ENCODE results near the gene CASP7.

The CASP7 gene

DNA sequence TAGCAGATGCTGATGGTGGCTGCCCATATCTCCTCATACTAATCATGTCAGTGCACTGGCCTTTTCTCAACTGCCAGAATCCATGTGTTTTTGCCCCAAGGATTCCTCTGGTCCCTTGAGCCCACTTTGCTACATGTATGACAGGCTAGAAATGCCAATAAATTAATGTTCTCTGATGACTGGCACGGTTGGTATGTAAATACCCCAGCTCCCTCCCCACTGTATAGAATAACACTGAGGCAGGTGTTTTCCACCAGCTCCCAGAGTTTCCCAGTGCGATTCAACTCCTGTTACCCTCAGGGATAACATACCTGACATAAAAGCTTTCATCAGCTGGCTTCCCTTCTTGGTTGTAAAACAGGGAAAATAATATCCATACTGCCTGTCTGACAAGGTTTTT, 62.8 kb downstream of the CASP7 start:
- no peak for FAIRE-seq
- DNase-seq (ENCODE audit: insufficient read length): no peak
- no peak for TF ChIP-seq POLR2A (IDR thresholded peaks at IDR 0.05; ENCODE audit: low read depth, low read length)
- no peak for TF ChIP-seq TAF1 (IDR thresholded peaks at IDR 0.05; ENCODE audit: borderline replicate concordance, low read depth, low read length)
- TF ChIP-seq POLR2AphosphoS5 (IDR thresholded peaks at IDR 0.05; ENCODE audit: low read depth, low read length): no peak

DNA sequence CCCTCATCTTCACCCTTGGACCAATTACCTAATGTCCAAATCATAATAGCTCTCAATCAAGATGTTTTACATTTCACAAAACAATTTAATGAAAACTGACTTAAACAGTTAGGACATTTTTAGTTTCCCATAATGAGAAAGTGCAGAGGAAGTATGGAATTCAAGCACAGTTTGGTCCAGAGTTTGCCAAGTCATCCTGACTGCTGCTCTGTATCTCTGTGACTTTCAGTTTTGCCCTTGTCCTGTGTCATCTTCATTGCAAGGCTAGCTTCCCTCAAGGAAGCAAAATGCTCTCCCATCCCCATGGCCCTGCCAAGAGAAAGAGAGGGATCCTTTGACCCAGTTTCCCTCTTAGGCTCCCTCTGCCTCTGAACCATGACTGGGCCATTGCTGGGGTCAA, 63.9 kb downstream of the CASP7 start:
- FAIRE-seq: no peak
- TF ChIP-seq POLR2A (IDR thresholded peaks at IDR 0.05; ENCODE audit: low read depth, low read length) (no peak), TAF1 (IDR thresholded peaks at IDR 0.05; ENCODE audit: borderline replicate concordance, low read depth, low read length) (no peak), POLR2AphosphoS5 (IDR thresholded peaks at IDR 0.05; ENCODE audit: low read depth, low read length) (no peak)

DNA sequence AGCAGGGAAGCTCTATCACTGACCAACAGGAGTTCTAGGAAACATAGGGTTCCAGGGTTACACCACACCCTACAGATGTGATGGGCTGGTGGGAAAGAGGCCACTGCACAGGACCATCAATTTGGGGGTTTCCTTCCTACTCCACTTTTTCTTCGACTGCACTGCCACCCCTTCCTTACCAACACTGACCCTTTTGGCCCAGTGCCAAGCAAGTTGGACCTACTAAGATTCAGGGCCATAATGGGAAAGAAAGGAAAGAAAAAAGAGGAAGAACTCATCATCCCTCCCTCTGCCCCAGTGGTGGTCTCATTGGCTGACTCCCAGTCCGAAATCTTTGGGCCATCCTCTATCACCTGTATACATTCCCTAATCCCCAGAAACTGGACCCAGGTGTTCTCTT, 65.7 kb downstream of the CASP7 start:
- no peak for TF ChIP-seq TAF1 (IDR thresholded peaks at IDR 0.05; ENCODE audit: borderline replicate concordance, low read depth, low read length)
- TF ChIP-seq POLR2AphosphoS5 (IDR thresholded peaks at IDR 0.05; ENCODE audit: low read depth, low read length): no peak
- no peak for TF ChIP-seq POLR2A (IDR thresholded peaks at IDR 0.05; ENCODE audit: low read depth, low read length)
- FAIRE-seq: no peak
- no peak for DNase-seq (ENCODE audit: insufficient read length)

More for the DNA sequence above, 63.9 kb downstream of the CASP7 start:
- DNase-seq (ENCODE audit: insufficient read length): no peak

DNA sequence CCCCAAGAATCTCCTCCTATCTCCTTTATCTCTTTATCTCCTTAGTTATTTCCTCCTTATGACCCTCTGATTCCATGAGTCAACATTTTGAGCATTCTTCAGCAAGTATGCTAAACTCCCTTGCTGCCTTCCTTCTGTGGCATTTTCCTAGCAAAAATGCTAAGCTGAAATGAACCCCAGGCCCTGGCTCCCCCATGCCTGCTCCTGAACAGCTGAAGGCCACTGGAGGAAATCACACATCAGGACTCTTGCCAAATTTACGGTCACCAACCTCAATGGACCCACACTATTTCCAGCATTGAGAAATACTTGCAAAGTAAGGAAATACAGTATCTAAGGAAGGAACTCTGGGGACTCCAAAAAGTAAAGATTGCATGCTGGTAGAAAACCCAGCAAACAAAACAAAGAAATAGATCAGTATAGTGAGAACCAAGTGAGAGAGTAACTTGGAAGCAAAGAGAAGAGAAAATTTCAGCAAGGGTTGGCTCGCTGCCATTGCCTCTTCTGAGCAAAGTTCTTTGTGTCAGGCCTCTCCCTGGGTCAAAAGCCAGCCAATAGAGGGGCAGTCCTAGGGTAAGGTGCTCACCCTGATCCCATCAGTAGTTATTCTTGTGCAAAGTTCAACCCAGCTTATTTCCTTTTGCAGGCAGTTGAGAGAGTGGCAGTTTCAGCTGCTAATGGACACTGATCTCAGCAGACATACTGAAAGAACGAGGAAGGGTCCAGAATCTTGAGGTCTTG, 66.7 kb downstream of the CASP7 start:
- TF ChIP-seq POLR2AphosphoS5 (IDR thresholded peaks at IDR 0.05; ENCODE audit: low read depth, low read length): no peak
- TF ChIP-seq POLR2A (IDR thresholded peaks at IDR 0.05; ENCODE audit: low read depth, low read length): no peak
- no peak for TF ChIP-seq TAF1 (IDR thresholded peaks at IDR 0.05; ENCODE audit: borderline replicate concordance, low read depth, low read length)

DNA sequence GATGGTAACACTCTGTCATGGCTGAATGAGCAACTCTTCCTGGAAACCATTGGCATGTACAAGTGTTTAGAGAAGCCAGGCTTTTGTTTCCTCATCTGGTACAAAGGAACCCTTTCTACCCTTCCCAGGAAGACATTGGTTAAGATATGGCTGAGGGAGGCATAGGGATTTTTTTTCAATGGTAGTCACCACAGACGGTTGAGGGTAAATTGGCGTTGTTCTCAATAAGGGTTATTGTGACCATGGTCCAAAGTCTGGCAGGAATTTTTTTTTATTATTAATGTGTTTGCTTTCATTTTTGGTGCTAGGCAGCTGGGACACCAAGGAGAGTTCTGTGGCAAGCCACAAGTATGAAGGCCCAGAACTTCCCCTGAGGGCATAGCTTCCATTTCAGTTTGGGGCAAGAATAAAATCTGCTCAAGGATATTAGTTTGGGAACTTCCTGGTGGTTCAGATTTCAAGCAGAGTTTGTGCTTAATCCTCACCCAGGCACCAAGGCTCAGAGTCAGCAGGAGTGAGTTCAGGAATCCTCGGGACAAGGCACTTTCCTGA, 71.5 kb downstream of the CASP7 start, which contains the start of gene PLEKHS1:
Gene PLEKHS1, plus strand, starts transcription at position 502 of the 552 bp plus-strand sequence. CDS start 3,596 bp downstream, outside the sequence.
- TF ChIP-seq POLR2A (IDR thresholded peaks at IDR 0.05; ENCODE audit: low read depth, low read length): no peak
- no peak for TF ChIP-seq POLR2AphosphoS5 (IDR thresholded peaks at IDR 0.05; ENCODE audit: low read depth, low read length)
- TF ChIP-seq TAF1 (IDR thresholded peaks at IDR 0.05; ENCODE audit: borderline replicate concordance, low read depth, low read length): no peak
- DNase-seq (ENCODE audit: insufficient read length) (no peak), FAIRE-seq (no peak)

More for the DNA sequence above, 66.7 kb downstream of the CASP7 start:
- no peak for FAIRE-seq
- DNase-seq (ENCODE audit: insufficient read length): no peak

DNA sequence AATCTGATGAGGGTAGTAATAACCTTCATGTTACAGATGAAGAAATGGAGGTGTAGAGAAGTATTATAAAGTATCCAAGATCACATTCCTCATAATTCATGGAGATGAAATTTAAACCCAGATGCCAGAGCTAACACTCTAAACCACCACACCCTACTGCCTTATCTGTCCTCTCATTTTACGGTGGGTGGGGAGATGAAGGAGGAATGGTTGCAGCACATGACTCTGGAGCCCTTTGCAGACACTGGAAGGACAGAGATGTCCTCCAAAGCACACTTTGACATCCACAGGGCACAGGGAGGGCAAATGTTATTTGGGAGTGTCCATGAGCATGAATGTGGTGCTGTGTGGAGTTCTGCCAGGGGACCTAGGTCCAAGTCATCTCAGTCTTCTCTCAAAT, 72.8 kb downstream of the CASP7 start:
- TF ChIP-seq POLR2A (IDR thresholded peaks at IDR 0.05; ENCODE audit: low read depth, low read length): no peak
- TF ChIP-seq POLR2AphosphoS5 (IDR thresholded peaks at IDR 0.05; ENCODE audit: low read depth, low read length): no peak
- TF ChIP-seq TAF1 (IDR thresholded peaks at IDR 0.05; ENCODE audit: borderline replicate concordance, low read depth, low read length): no peak
- no peak for FAIRE-seq
- no peak for DNase-seq (ENCODE audit: insufficient read length)

DNA sequence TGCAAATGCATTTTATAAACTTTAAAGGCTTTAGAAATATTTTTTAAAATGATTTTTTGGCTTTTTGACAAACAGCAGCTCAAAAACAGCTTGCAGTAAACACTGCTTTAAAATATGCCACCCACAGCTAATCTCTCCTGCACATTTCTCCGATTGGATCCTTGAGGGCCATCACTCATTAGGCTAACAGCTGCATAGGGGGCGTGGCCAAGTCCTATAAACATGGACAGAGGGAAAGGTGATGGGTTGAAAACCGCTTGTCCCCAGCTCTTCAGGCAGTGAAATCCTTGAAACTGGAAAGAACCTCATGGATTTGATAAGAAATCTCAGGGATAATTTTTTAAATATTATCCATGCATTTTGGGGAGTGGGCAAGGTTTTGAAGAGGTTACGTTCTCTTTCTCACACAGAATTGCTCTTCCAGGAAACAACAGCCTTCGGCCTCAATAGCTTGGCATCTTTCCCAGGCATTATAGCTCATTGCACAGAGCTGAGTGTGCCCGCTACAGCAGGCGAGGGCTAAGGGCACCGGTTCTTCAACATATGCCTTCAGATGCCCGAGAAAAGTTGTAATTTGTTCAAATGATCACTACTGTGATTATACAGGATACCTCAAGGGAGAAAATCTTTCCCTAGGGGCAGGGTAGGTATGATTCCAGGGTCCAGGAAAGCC, 73.4 kb downstream of the CASP7 start:
- TF ChIP-seq TAF1 (IDR thresholded peaks at IDR 0.05; ENCODE audit: borderline replicate concordance, low read depth, low read length): no peak
- TF ChIP-seq POLR2AphosphoS5 (IDR thresholded peaks at IDR 0.05; ENCODE audit: low read depth, low read length): no peak
- no peak for TF ChIP-seq POLR2A (IDR thresholded peaks at IDR 0.05; ENCODE audit: low read depth, low read length)
- DNase-seq (ENCODE audit: insufficient read length) (no peak), FAIRE-seq (no peak)

GRCh38 chr10:113754125-113754524, 74.4 kb downstream of the CASP7 start:
- DNase-seq (ENCODE audit: insufficient read length) (no peak), FAIRE-seq (no peak)

DNA sequence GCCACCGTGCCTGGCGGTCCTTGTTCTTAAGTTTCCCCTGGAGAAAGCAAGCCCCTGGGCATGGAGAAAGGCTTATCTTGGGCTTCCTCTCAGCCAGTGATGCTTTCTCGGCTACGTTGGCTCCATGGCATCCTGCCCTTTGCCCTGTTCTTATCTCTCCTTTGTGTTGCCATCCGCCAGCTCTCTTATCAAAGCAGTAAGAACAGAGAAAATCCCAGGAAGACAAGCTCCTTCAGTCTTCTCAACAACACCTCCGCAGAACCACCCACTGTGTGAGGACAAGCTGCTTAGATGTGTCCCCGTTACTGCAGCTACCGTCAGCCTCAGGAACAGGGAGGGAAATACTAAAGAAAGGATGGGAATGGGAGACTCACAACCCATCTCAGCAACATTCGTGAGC, 75.1 kb downstream of the CASP7 start:
- DNase-seq (ENCODE audit: insufficient read length) (no peak), FAIRE-seq (no peak)
- TF ChIP-seq POLR2A (IDR thresholded peaks at IDR 0.05; ENCODE audit: low read depth, low read length): no peak
- no peak for TF ChIP-seq TAF1 (IDR thresholded peaks at IDR 0.05; ENCODE audit: borderline replicate concordance, low read depth, low read length)
- no peak for TF ChIP-seq POLR2AphosphoS5 (IDR thresholded peaks at IDR 0.05; ENCODE audit: low read depth, low read length)

More at GRCh38 chr10:113754125-113754524, 74.4 kb downstream of the CASP7 start:
- TF ChIP-seq POLR2A (IDR thresholded peaks at IDR 0.05; ENCODE audit: low read depth, low read length): no peak

- no peak for FAIRE-seq
- TF ChIP-seq TAF1 (IDR thresholded peaks at IDR 0.05; ENCODE audit: borderline replicate concordance, low read depth, low read length) (no peak), POLR2AphosphoS5 (IDR thresholded peaks at IDR 0.05; ENCODE audit: low read depth, low read length) (no peak), POLR2A (IDR thresholded peaks at IDR 0.05; ENCODE audit: low read depth, low read length) (no peak)
- DNase-seq (ENCODE audit: insufficient read length): no peak
Observed at GRCh38 chr10:113756940-113757543, 77.3 kb downstream of the CASP7 start.

DNA sequence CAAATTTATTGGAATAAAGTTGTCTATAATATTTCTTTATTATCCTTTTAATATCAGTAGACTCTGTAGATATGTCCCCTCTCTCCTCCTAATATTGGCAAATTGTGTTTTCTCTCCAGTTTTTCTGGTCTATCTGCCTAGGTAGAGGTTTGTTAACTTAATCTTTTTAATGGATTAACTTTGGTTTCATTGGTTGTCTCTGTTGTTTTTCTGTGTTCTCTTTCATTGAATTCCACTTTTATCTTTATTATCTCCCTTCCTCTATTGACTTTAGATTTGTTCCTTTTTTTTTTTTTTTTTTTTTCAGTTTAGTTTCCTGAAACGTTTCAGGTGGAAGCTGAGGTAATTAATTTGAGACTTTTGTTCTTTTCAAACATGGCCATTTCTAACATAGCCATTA, 82.4 kb downstream of the CASP7 start:
- FAIRE-seq: no peak
- TF ChIP-seq TAF1 (IDR thresholded peaks at IDR 0.05; ENCODE audit: borderline replicate concordance, low read depth, low read length): no peak
- no peak for TF ChIP-seq POLR2AphosphoS5 (IDR thresholded peaks at IDR 0.05; ENCODE audit: low read depth, low read length)
- DNase-seq (ENCODE audit: insufficient read length): no peak
